BJ (cell line): Measurements from ENCODE around the gene SEMA6A. TPM values are rescaled to one million over a fixed set of nuclear protein-coding genes. Genes with fewer than 3 reads are reported as not detected.

Experiments
- CTCF ChIA-PET: fragments of 350-600 bp; formaldehyde crosslinking; extraction: SDS; loops from one replicate; lab custom pipeline; 2021; ENCODE audit warnings: antibody characterized with exemption, inconsistent platforms; lab: Yijun Ruan, JAX
- POLR2A ChIA-PET: fragments of 300-600 bp; sonication (Branson Sonifier 250); formaldehyde crosslinking; extraction: SDS; loops from one replicate; lab custom pipeline; 2021; ENCODE audit warnings: antibody characterized with exemption; lab: Charles Lee
- DNase-seq: peaks from one replicate; pipeline ENCODE4 v3.0.0-alpha.2; 2011; ENCODE audit warnings: low read depth
- H3K27me3 ChIP-seq: 2 replicates; pipeline ENCODE4 v1.6.0; 2011; ENCODE audit warnings: low read length; ENCODE audit not compliant: control insufficient read depth, insufficient read depth
- H3K36me3 ChIP-seq: 2 replicates; pipeline ENCODE4 v1.5.1; 2011; ENCODE audit warnings: low read length; ENCODE audit not compliant: control insufficient read depth, insufficient read depth
- H3K4me3 ChIP-seq: 2 replicates; pipeline ENCODE4 v1.5.1; 2011; ENCODE audit warnings: low read depth, mild to moderate bottlenecking, control low read depth, low read length
- polyA plus RNA-seq: library from polyadenylated mRNA; depleted of rRNA; stranded (reverse); fragments of >200 nt; gene quantifications from 2 replicates; pipeline ENCODE4 v1.2.3, GENCODE V29; 2011
- TF ChIP-seq, protein P1 (sequence below): IDR thresholded peaks from 2 replicates; pipeline ENCODE4 v1.5.1; 2011; ENCODE audit warnings: low read depth, mild to moderate bottlenecking, control low read depth, inconsistent platforms, low read length, moderate library complexity; ENCODE audit not compliant: insufficient read depth

SEMA6A gene
- polyA plus RNA-seq, 1 experiment = 0.34 TPM

DNA sequence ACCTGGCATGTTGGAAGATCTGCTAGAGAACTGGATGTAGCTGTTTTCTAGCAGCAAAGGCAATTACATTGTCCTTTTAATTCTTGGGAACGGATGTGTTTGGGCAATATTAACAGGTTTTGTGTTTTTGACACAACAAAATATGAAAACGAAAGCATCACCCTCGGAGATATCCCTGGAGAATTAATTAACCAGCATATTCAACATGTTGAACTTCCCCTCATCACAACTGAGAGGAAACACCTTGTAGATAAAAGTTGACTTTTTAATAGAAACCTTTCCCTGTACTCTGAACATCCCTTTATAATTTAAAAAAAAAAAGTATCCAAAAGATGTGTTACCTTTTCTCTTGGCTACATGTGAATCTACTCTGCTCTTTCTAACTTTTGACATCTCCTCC is 13.0 kb downstream of the SEMA6A start:
- POLR2A ChIA-PET = no interaction called here
- CTCF ChIA-PET = interaction anchor here (1.0 kb wide), 1 partner anchor 11 kb away, joined by 3 read pairs; no protein-coding TSS in a partner anchor
- no peak for DNase-seq

DNA sequence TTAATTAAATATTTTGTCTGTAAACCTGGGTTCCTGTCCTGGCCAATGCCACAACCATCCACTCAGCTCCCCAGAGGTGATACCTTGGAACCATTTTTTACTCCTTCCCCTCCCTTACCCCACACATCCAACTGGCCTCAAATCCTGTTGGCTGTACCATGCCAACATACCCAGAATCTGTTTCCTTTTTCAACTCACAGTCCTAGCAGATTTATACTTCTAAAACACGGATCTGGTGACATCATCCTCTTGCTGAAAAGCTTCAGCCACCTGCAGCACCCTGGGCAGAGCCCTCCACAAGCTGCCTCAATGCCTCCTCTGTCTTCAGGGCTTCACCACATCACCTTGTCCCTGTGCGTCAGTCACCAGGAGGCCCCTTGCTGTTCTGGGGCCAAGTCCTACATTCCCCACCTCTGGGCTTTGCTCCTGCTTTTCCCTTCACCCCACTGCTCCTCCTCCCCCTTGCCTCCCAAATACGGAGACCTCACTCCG is 14.9 kb downstream of the SEMA6A start:
- Histone ChIP-seq H3K27me3 (0 out of 2 replicates have a peak, but pooled peaks cover 1% of the 10 kb centered on the region), H3K4me3 (no peak overlapping the region), H3K36me3 (no peaks in the 10 kb centered on the region)
- DNase-seq = no peak
- TF ChIP-seq, protein P1, sequence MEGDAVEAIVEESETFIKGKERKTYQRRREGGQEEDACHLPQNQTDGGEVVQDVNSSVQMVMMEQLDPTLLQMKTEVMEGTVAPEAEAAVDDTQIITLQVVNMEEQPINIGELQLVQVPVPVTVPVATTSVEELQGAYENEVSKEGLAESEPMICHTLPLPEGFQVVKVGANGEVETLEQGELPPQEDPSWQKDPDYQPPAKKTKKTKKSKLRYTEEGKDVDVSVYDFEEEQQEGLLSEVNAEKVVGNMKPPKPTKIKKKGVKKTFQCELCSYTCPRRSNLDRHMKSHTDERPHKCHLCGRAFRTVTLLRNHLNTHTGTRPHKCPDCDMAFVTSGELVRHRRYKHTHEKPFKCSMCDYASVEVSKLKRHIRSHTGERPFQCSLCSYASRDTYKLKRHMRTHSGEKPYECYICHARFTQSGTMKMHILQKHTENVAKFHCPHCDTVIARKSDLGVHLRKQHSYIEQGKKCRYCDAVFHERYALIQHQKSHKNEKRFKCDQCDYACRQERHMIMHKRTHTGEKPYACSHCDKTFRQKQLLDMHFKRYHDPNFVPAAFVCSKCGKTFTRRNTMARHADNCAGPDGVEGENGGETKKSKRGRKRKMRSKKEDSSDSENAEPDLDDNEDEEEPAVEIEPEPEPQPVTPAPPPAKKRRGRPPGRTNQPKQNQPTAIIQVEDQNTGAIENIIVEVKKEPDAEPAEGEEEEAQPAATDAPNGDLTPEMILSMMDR = no peak
- POLR2A ChIA-PET = no interaction called here
- CTCF ChIA-PET = interaction anchor here (1.3 kb wide), 1 partner anchor 17 kb away, joined by 3 read pairs; no protein-coding TSS in a partner anchor

More for the DNA sequence above, 13.0 kb downstream of the SEMA6A start:
- no peaks in the 10 kb centered on the region for H3K27me3 ChIP-seq
- no peaks in the 10 kb centered on the region for H3K36me3 ChIP-seq
- TF ChIP-seq, protein P1 = no peak
- no peak overlapping the region for H3K4me3 ChIP-seq

DNA sequence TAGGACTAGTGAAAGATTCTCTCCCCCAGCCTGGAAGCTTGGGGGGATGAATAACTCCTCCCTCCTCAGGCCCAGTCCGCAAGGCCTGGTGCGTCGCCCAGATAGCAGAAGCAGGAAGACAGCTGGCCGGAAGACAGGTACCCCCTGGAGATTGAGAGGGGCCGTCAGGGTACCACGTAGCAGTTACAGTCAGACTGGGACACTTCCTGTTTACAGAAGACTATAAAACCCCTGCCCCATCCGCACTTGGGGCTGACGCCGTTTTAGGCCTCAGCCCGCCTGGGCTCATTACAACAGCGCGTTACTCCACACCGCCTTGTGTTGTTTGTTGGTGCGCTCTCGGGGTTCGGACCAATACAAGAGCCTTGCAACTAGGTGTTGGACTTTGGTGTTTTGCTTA is 15.4 kb downstream of the SEMA6A start:
- no peak overlapping the region for H3K4me3 ChIP-seq
- 0 out of 2 replicates have a peak, but pooled peaks cover 1% of the 10 kb centered on the region for H3K27me3 ChIP-seq
- DNase-seq = no peak
- ChIA-PET POLR2A (no interaction called here), CTCF (no interaction called here)
- no peaks in the 10 kb centered on the region for H3K36me3 ChIP-seq
- TF ChIP-seq, protein P1 = no peak

DNA sequence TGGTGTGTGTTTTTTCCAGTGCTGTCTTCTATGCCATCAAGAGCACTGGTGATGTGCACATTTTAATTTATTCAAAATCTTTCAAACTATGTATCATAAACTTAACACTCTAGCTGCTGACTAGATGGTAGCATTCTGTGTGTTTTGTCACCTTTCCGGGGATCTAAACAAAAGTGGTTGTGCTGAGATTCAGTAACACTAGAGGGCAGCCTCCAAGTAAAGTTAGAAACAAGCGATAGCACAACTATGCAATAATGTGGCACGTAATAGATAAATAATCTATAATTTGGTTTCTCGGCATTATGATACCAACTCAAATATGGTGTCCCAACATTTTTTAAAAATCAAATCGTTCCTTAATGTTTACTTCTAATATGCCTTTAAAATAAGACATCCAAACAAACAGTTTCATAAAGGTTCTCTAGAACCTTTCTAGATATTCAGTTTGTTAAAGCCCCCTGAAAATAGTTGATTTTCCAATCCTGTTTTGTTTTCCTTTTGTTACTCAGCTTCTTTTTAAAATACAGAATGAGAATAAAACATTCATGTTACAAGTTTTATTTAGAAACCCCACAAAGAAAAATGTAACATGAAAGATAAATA is 16.9 kb downstream of the SEMA6A start:
- TF ChIP-seq, protein P1 = peak; percentile 56
- no peak for DNase-seq
- POLR2A ChIA-PET = no interaction called here

DNA sequence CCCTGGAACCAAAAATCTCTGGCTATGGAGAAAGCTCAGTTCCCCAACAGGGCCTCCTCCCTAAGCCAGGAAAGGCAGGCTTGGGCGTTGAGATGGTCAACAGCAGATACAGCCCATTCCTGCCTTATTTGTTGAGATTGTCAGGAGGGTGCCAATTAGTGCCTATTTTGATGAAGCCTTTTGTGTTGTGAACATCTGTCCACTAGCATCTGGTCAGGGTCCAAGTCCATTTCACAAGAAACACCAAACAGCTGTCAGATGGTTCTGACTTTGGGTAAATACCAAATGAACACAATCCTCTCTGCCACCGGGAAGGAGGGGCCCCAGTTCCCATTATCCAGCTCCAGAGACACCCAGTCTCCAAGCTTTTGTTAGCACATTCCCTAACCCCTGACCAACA is 19.9 kb downstream of the SEMA6A start:
- POLR2A ChIA-PET = no interaction called here
- H3K36me3 ChIP-seq = no peaks in the 10 kb centered on the region
- H3K4me3 ChIP-seq = no peak overlapping the region
- H3K27me3 ChIP-seq = 0 out of 2 replicates have a peak, but pooled peaks cover 1% of the 10 kb centered on the region
- TF ChIP-seq, protein P1 = no peak
- CTCF ChIA-PET = no interaction called here
- DNase-seq = no peak

More for the DNA sequence above, 16.9 kb downstream of the SEMA6A start:
- 0 out of 2 replicates have a peak, but pooled peaks cover 1% of the 10 kb centered on the region for H3K27me3 ChIP-seq
- H3K4me3 ChIP-seq = no peak overlapping the region
- CTCF ChIA-PET = no interaction called here
- H3K36me3 ChIP-seq = no peaks in the 10 kb centered on the region
